ENCODE data around the gene SUSD1.
"Not testable (repeated sequence)": the region's sequence is repeated elsewhere in the genome, so short reads cannot be mapped to it uniquely, and the experiment has no call there.

The SUSD1 gene

GRCh38 chr9:112173489-112174221 is 1.4 kb downstream of the SUSD1 start:
- DNase-seq (ENCODE audit: low spot score), result no peak

GRCh38 chr9:112170968-112171367 is 4.1 kb downstream of the SUSD1 start:
- no peak for DNase-seq (ENCODE audit: low spot score)

- no peak for DNase-seq (ENCODE audit: low spot score)
These were observed 4.9 kb downstream of the SUSD1 start for GRCh38 chr9:112170235-112170634.

GRCh38 chr9:112169368-112169767 is 5.7 kb downstream of the SUSD1 start:
- DNase-seq (ENCODE audit: low spot score), result no peak

GRCh38 chr9:112168197-112168596 is 6.9 kb downstream of the SUSD1 start:
- no peak for DNase-seq (ENCODE audit: low spot score)

GRCh38 chr9:112166176-112167140 is 8.6 kb downstream of the SUSD1 start:
- no peak for DNase-seq (ENCODE audit: low spot score)

- DNase-seq (ENCODE audit: low spot score), result no peak
These were observed 12.3 kb downstream of the SUSD1 start for GRCh38 chr9:112162621-112163413.

GRCh38 chr9:112159781-112160180 is 15.3 kb downstream of the SUSD1 start:
- DNase-seq (ENCODE audit: low spot score), result no peak

- DNase-seq (ENCODE audit: low spot score), result no peak
These were observed 16.3 kb downstream of the SUSD1 start for GRCh38 chr9:112158656-112159367.

- no peak for DNase-seq (ENCODE audit: low spot score)
These were observed 17.1 kb downstream of the SUSD1 start for GRCh38 chr9:112157961-112158360.

- DNase-seq (ENCODE audit: low spot score), result no peak
These were observed 18.0 kb downstream of the SUSD1 start for GRCh38 chr9:112157087-112157486.

- DNase-seq (ENCODE audit: low spot score), result no peak
These were observed 25.9 kb downstream of the SUSD1 start for GRCh38 chr9:112149211-112149610.

GRCh38 chr9:112145886-112146285 is 29.2 kb downstream of the SUSD1 start:
- DNase-seq (ENCODE audit: low spot score), result no peak

- DNase-seq (ENCODE audit: low spot score), result no peak
These were observed 30.3 kb downstream of the SUSD1 start for GRCh38 chr9:112144807-112145206.

- no peak for DNase-seq (ENCODE audit: low spot score)
These were observed 32.7 kb downstream of the SUSD1 start for GRCh38 chr9:112142420-112142819.

GRCh38 chr9:112140936-112141335 is 34.2 kb downstream of the SUSD1 start:
- no peak for DNase-seq (ENCODE audit: low spot score)

GRCh38 chr9:112137066-112137465 is 38.0 kb downstream of the SUSD1 start:
- no peak for DNase-seq (ENCODE audit: low spot score)

GRCh38 chr9:112135706-112136105 is 39.4 kb downstream of the SUSD1 start:
- DNase-seq (ENCODE audit: low spot score), result no peak

- DNase-seq (ENCODE audit: low spot score), result not testable (repeated sequence)
These were observed 41.3 kb downstream of the SUSD1 start for GRCh38 chr9:112133806-112134205.

GRCh38 chr9:112132356-112132755 is 42.7 kb downstream of the SUSD1 start:
- DNase-seq (ENCODE audit: low spot score), result no peak

GRCh38 chr9:112130997-112131396 is 44.1 kb downstream of the SUSD1 start:
- no peak for DNase-seq (ENCODE audit: low spot score)

GRCh38 chr9:112130347-112130746 is 44.8 kb downstream of the SUSD1 start:
- no peak for DNase-seq (ENCODE audit: low spot score)

All from left forelimb (tissue), 1 donor.